DND-41 (cell line): ENCODE data around the gene C5.
A peak's percentile ranks its signal among the peaks of the same experiment; 100 is the strongest.

ENCODE experiments used
- ATAC-seq: fragments of 200-7000 bp; cut with Tn5 transposase; 3 replicates; pipeline ENCODE4 v1.9.1; 2021; ENCODE audit warnings: low read depth; ENCODE audit not compliant: insufficient read depth
- DNase-seq: peaks from one replicate; pipeline ENCODE4 v3.0.0-alpha.2; 2020
- H2AFZ ChIP-seq: 2 replicates; pipeline ENCODE4 v1.6.0; 2012; ENCODE audit warnings: low read depth, low read length
- H3K27ac ChIP-seq: 2 replicates; pipeline ENCODE4 v1.5.1; 2012; ENCODE audit warnings: low read length, inconsistent platforms
- H3K27me3 ChIP-seq: fragments of 200-600 bp; sonication (generic); 2 replicates; pipeline ENCODE4 v1.6.0; 2012; ENCODE audit warnings: low read length, mild to moderate bottlenecking, inconsistent platforms; ENCODE audit not compliant: insufficient read depth, poor library complexity
- H3K36me3 ChIP-seq: 2 replicates; pipeline ENCODE4 v1.5.1; 2012; ENCODE audit warnings: low read length, inconsistent platforms; ENCODE audit not compliant: insufficient read depth
- H3K4me1 ChIP-seq: 2 replicates; pipeline ENCODE4 v1.5.1; 2012; ENCODE audit warnings: mild to moderate bottlenecking, low read length; ENCODE audit not compliant: insufficient read depth
- H3K4me2 ChIP-seq: 2 replicates; pipeline ENCODE4 v1.6.0; 2012; ENCODE audit warnings: mild to moderate bottlenecking, moderate library complexity, low read length, inconsistent platforms; ENCODE audit not compliant: insufficient read depth
- H3K4me3 ChIP-seq, 2 experiments: fragments of 200-600 bp in 1 of 2; shearing (Covaris generic) in 1 of 2; 2 replicates each; pipeline ENCODE4 v1.5.1; 2012 to 2016; ENCODE audit warnings: inconsistent platforms in 2 of 2, low read length in 2 of 2, mild to moderate bottlenecking in 2 of 2, low read depth in 1 of 2, moderate library complexity in 1 of 2
- H3K79me2 ChIP-seq: 2 replicates; pipeline ENCODE4 v1.6.0; 2012; ENCODE audit warnings: low read length, inconsistent platforms; ENCODE audit not compliant: insufficient read depth
- H3K9ac ChIP-seq: 2 replicates; pipeline ENCODE4 v1.6.0; 2012; ENCODE audit warnings: low read depth, mild to moderate bottlenecking, inconsistent platforms, low read length, moderate library complexity
- H3K9me3 ChIP-seq: 2 replicates; pipeline ENCODE4 v1.5.1; 2012; ENCODE audit warnings: low read length, moderate library complexity, mild to moderate bottlenecking, inconsistent platforms; ENCODE audit not compliant: insufficient read depth, severe bottlenecking
- H4K20me1 ChIP-seq: 2 replicates; pipeline ENCODE4 v1.6.0; 2012; ENCODE audit warnings: low read length; ENCODE audit not compliant: insufficient read depth
- CTCF ChIP-seq: IDR thresholded peaks from 2 replicates; pipeline ENCODE4 v1.5.1; 2012; ENCODE audit warnings: borderline replicate concordance, low read length, moderate library complexity, mild to moderate bottlenecking; ENCODE audit not compliant: poor library complexity, severe bottlenecking; ENCODE audit errors: extremely low read depth
- EZH2 ChIP-seq: IDR thresholded peaks from 3 replicates; pipeline ENCODE4 v1.6.1; 2012; ENCODE audit warnings: borderline replicate concordance, low read depth, mild to moderate bottlenecking, moderate library complexity, low read length, inconsistent platforms; ENCODE audit not compliant: severe bottlenecking

C5 gene

GRCh38 chr9:120928483-120929228 is 121.4 kb downstream of the C5 start:
- H4K20me1 ChIP-seq: no peaks in the 10 kb centered on the region
- H3K9ac ChIP-seq: peak overlapping the region; percentile 38
- peaks cover 54% of the 10 kb centered on the region for H3K4me1 ChIP-seq
- no peaks in the 10 kb centered on the region for H3K36me3 ChIP-seq
- TF ChIP-seq CTCF: no peak
- no peak for TF ChIP-seq EZH2
- H2AFZ ChIP-seq: peak overlapping the region; percentile 50; the same call in 1 of the 2 replicates
- H3K4me2 ChIP-seq: peak overlapping the region; percentile 52
- peak overlapping the region in 1 of 2 experiments; percentile 30; a peak in 1 of 4 replicates for H3K4me3 ChIP-seq
- ATAC-seq: peak; percentile 71
- H3K79me2 ChIP-seq: no peaks in the 10 kb centered on the region
- H3K27me3 ChIP-seq: no peaks in the 10 kb centered on the region
- H3K27ac ChIP-seq: no peak overlapping the region
- H3K9me3 ChIP-seq: no peaks in the 10 kb centered on the region
- DNase-seq: peak; percentile 57

- H3K36me3 ChIP-seq: no peaks in the 10 kb centered on the region
- H3K4me1 ChIP-seq: peaks cover 51% of the 10 kb centered on the region
- no peaks in the 10 kb centered on the region for H3K27me3 ChIP-seq
- ATAC-seq (no peak), DNase-seq (no peak)
- H2AFZ ChIP-seq: no peak overlapping the region
- H3K79me2 ChIP-seq: no peaks in the 10 kb centered on the region
- no peak overlapping the region for H3K27ac ChIP-seq
- peak overlapping the region; percentile 52; the same call in 1 of the 2 replicates for H3K4me2 ChIP-seq
- peak overlapping the region; percentile 38; the same call in 1 of the 2 replicates for H3K9ac ChIP-seq
- no peaks in the 10 kb centered on the region for H3K9me3 ChIP-seq
- H3K4me3 ChIP-seq: no peak overlapping the region
- no peaks in the 10 kb centered on the region for H4K20me1 ChIP-seq
- TF ChIP-seq EZH2: no peak
- no peak for TF ChIP-seq CTCF
Observed at GRCh38 chr9:120928015-120928482, 122.0 kb downstream of the C5 start.

- ATAC-seq: no peak
- no peak overlapping the region for H3K4me2 ChIP-seq
- no peaks in the 10 kb centered on the region for H3K27me3 ChIP-seq
- no peak overlapping the region for H2AFZ ChIP-seq
- no peak for DNase-seq
- TF ChIP-seq CTCF: no peak
- no peak for TF ChIP-seq EZH2
- H4K20me1 ChIP-seq: no peaks in the 10 kb centered on the region
- no peaks in the 10 kb centered on the region for H3K79me2 ChIP-seq
- H3K9me3 ChIP-seq: no peaks in the 10 kb centered on the region
- H3K36me3 ChIP-seq: no peaks in the 10 kb centered on the region
- no peak overlapping the region; the same call in 1 of the 2 replicates for H3K27ac ChIP-seq
- no peak overlapping the region for H3K9ac ChIP-seq
- peaks cover 49% of the 10 kb centered on the region for H3K4me1 ChIP-seq
- no peak overlapping the region for H3K4me3 ChIP-seq
Observed at GRCh38 chr9:120927269-120928014, 122.6 kb downstream of the C5 start.
